Medulla oblongata (tissue), 1 donor: Measurements from ENCODE around the gene COL4A2.

ENCODE experiments used
- DNase-seq: peaks from one replicate; pipeline ENCODE4 v3.0.0-alpha.2; 2015; ENCODE audit errors: extremely low spot score

Gene COL4A2

DNA sequence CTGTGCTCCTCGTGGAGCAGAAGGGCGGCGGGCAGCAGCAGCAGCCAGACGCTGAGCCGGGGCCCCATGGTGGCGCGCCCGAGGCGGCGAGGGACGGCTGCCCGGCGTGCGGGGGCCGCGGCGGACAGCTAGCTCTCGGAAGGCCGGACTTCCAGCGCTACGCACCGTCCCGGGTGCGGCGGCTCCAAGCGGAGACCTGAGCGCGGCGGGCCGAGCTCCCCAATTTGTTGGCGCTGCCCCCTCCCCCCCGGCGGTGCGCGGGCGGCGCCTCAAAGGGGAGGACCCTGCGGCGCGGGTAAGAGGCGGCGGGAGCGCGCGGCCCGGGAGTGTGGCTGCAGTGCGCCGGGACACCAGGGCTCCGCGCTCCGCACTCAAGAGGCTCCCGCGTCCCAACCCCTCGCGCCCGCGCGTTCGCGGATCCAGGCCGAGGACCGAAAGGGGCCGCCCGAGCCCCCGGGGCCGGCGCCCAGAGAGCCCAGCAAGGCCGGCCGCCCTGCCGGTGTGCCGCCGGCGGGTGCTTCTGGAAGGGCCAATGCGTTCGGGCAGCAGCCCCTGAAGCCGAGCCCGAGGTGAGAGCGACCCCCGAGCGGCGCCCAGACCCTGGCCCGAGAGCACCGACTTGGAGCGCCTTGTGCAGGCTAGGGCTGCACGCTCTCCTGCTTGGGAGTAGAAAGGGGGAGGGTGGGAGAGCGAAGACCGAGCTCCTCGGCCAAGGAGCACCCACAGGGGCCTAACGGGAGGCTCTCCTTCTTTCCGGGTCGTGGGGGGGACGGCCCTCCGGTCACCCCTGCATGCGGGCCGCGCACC is at the start of gene COL4A2, which contains the start of gene COL4A1:
COL4A2 (plus strand) TSS at position 325 of the 807 bp plus-strand sequence. CDS start 620 bp downstream, outside the sequence.
COL4A1 (minus strand) TSS at position 198 of the 807 bp plus-strand sequence; CDS start at position 68, 130 bp downstream.
- DNase-seq = no peak

GRCh38 chr13:110257408-110257807 is 49.7 kb upstream of the COL4A2 start:
- DNase-seq = no peak

GRCh38 chr13:110258876-110259631 is 48.0 kb upstream of the COL4A2 start:
- no peak for DNase-seq

DNA sequence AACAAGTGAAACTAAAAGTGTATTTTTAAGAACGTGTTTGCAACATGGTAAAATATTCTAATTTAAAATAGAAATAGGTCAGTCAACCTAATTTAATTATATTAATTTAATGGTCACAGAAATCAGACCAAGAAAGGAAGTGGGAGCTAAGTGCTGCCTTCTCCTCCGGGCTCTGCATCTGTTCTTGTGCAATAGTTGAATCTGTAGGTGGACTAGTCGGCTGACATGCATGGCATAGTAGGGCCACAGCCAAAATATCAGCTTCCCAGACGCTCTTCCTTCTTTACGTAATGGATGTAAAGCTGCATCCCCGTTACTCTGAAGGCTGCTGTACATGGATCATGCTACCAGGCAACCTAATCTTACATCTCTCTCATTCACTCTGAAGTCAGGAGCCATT is 47.4 kb upstream of the COL4A2 start:
- no peak for DNase-seq

- no peak for DNase-seq
Observed at GRCh38 chr13:110261166-110262081, 45.7 kb upstream of the COL4A2 start.

DNA sequence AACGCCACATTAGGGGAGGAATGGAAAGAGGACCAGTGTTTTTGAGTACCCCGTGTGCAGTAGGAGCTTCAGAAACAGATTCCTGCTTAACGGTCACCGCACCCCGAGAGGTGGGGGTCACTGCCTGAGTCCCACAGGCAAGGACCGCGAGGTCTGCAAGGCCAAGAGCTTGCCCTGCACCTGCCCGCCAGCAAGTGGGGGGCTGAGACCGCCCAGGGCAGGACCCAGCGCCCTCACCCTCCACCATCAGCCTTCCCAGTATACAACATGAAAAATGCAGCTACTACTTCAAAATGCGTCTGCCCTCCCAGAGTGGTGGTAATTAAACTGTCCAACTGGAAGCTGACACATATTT is 45.0 kb upstream of the COL4A2 start:
- DNase-seq = no peak

GRCh38 chr13:110262508-110263291 is 44.4 kb upstream of the COL4A2 start:
- no peak for DNase-seq

- no peak for DNase-seq
Observed at GRCh38 chr13:110263404-110263803, 43.7 kb upstream of the COL4A2 start.

DNA sequence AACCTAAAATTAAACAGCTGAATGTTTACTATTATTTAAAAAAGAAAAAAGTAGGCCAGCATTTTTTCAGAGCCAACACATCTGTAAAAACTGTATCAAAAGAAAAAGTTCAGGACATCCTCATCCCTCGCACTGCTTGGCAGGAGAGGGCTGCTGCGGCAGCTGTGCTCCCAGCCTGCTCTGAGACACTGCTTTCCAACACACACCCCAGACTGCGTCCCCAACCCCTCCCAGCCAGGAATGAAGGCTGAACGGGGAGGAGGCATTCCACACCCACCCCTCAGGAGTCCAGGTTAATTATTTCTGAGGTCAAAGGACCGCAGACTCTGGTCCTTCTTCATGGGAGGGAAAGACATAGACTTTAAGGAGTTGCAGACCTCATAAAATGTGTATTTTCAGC is 43.2 kb upstream of the COL4A2 start:
- DNase-seq = no peak

GRCh38 chr13:110264685-110265275 is 42.3 kb upstream of the COL4A2 start:
- no peak for DNase-seq

DNA sequence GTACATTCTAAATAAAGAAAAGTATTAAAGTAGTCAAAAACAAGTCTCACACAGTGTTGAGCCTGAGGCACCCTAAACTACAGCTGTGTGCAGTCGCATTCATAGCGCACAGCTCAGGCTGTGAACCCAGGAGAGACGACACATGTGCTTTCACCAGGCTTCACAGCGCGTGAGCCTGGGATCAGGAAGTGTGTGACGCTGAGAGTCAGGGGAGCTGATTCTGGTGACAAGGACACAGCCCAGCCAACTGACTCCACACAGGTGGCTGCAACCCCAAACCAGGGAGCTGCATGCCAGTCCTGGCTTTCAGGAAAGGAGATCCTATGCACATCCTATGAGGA is 41.8 kb upstream of the COL4A2 start:
- no peak for DNase-seq

DNA sequence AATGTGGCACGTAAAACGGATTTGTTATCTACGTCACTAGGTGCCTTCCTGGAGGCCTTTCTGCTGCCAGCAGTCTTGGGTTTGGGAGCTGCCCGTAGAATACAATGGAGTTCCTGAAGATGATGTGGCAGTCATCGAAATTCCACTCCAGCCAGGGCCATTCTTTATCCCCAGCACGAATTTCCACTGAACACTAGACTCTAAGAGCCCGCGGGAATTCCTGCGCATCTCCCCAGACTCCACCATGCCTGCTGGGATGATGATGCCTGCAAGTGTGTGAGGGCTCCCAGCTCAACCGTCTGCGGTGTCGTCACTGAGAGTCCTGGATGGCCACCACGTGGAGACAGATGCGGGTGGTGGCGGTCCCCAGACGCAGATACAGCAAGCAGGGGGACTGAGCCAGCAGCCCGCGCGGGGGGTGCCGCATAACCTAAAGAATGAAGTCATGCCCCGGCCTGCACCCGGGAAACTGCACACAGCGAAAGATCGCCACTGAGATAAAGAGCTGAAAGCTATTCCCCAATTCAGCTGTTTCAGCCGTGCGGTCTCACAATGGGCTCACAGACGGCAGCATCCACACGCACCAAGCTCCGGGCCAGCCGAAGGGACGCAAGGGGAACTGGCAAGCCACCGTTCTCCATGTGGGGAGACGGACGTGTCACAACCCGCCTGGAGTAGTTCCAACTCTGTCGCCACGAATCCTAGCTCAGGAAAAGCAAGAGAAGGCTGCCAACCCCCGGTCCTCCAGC is 41.2 kb upstream of the COL4A2 start:
- no peak for DNase-seq

- no peak for DNase-seq
Observed at GRCh38 chr13:110266431-110266809, 40.7 kb upstream of the COL4A2 start.

DNA sequence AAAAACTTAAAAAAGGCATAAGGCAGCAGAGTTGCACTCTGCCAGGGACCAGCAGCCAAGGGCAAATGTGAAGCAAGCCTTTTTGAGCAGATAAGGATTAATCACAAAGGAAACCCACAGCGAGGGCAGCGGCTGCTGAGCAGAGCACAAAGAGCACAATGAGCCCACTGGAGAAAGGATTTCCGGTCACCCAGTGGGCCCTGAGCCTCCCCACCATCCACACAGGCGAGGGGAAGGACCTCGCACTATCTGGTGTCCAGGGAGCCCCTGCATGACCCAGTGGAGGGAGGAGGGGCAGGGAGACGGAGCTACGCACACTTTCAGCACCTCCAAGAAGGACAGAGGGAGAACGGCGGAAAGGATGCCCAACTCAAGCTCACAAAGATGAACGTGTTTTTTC is 40.1 kb upstream of the COL4A2 start:
- no peak for DNase-seq

GRCh38 chr13:110268061-110268460 is 39.0 kb upstream of the COL4A2 start:
- DNase-seq = no peak

GRCh38 chr13:110268576-110269185 is 38.4 kb upstream of the COL4A2 start:
- no peak for DNase-seq

- DNase-seq = no peak
Observed at GRCh38 chr13:110269509-110270185, 37.4 kb upstream of the COL4A2 start.

GRCh38 chr13:110270507-110270906 is 36.6 kb upstream of the COL4A2 start:
- no peak for DNase-seq

DNA sequence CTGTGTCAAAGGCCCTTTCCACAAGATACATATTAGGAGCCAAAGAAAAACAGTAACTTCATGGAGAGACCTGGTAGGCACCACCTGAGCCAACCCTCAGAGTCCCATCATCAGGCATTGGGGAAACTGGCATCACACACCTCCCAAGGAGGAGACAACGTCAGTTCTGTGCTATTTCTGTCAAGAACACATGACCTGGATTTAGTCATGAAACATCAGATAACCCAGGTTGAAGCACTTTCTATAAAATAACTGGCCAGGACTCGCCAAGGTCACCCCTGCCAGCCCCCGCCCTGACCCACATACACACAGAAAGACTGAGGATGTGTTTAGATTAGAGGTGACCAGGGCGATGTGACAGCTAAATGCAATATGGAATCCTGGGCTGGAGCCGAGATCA is 35.8 kb upstream of the COL4A2 start:
- no peak for DNase-seq
